ENCODE results near the gene SYK.

Gene SYK

DNA sequence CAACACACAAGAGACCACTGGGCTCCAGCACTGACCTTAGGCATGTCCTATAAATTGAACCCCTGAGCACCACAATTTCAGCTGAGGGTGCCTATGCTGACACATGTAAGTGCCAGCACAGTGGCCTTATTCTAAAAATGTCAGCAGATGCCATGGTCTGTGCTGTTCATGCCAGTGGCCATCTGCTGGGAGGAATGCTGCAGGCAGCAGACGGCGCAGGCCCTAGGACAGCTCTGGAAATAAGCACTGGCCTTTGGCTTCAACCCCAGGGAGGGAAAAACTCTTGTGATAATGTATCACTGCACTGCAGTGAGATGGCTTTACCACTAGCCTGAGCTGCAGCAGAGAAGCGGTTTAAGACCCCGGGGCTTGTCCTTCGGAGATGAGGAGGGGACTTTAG is 98.5 kb downstream of the SYK start:
- no peak for DNase-seq (ENCODE audit: low read depth)
- H3K4me3 ChIP-seq (ENCODE audit: low read depth, low read length) = no peak overlapping the region
- in situ Hi-C loops (cut with HindIII; ENCODE audit: low sequenced_read_pairs) = no loop called here
- TF ChIP-seq, protein P1, sequence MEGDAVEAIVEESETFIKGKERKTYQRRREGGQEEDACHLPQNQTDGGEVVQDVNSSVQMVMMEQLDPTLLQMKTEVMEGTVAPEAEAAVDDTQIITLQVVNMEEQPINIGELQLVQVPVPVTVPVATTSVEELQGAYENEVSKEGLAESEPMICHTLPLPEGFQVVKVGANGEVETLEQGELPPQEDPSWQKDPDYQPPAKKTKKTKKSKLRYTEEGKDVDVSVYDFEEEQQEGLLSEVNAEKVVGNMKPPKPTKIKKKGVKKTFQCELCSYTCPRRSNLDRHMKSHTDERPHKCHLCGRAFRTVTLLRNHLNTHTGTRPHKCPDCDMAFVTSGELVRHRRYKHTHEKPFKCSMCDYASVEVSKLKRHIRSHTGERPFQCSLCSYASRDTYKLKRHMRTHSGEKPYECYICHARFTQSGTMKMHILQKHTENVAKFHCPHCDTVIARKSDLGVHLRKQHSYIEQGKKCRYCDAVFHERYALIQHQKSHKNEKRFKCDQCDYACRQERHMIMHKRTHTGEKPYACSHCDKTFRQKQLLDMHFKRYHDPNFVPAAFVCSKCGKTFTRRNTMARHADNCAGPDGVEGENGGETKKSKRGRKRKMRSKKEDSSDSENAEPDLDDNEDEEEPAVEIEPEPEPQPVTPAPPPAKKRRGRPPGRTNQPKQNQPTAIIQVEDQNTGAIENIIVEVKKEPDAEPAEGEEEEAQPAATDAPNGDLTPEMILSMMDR (IDR thresholded peaks at IDR 0.05; ENCODE audit: low read depth, low read length, missing control alignments) = no peak

DNA sequence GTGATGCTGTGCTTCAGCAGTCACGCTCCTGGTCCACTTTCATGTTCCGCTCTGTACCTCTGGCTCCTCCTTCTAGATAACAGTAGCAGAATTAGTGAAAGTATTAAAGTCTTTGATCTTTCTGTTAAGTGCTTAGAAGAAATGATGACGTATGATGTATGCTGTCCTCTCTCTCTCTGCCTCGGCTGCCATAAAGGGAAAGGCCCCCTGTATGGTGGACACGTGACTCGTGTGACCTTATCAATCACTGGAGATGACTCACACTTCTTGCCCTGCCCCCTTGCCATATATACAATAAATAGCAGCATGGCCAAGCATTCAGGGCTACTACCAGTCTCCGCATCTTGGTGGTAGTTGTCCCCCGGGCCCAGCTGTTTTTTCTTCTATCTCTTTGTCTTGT is 100.3 kb downstream of the SYK start:
- DNase-seq (ENCODE audit: low read depth) = no peak
- TF ChIP-seq, protein P1 (IDR thresholded peaks at IDR 0.05; ENCODE audit: low read depth, low read length, missing control alignments) = no peak
- in situ Hi-C loops (cut with HindIII; ENCODE audit: low sequenced_read_pairs) = no loop called here
- no peak overlapping the region for H3K4me3 ChIP-seq (ENCODE audit: low read depth, low read length)

DNA sequence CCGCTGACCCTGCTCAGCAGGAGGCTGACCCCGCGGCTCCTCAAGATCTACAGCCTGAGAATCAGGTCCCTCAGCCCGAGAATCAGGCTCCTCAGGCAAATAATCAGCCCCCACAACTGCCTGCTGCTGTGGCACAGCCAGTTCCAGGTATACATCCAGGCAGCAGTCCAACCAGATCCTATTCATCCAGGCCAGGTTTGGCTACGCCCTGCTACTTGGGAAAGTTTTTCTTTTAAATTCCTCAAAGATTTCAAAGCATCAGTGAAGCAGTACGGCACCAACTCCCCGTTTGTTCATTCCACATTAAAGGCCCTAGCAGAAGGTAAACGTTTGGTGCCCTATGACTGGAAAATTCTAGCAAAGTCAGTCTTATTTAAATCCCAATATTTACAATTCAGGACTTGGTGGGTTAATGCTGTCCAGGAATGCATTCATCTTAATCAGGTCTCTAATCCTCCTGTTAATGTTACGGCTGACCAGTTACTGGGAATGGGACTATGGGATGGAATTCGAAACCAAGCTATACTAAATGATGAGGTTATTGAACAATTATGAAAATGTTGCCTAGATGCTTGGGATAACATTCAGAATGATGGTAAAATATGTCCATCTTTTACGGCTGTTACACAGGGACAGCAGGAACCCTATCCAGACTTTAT is 102.3 kb downstream of the SYK start:
- no peak for DNase-seq (ENCODE audit: low read depth)
- TF ChIP-seq, protein P1 (IDR thresholded peaks at IDR 0.05; ENCODE audit: low read depth, low read length, missing control alignments) = no peak
- in situ Hi-C loops (cut with HindIII; ENCODE audit: low sequenced_read_pairs) = no loop called here
- no peak overlapping the region for H3K4me3 ChIP-seq (ENCODE audit: low read depth, low read length)

DNA sequence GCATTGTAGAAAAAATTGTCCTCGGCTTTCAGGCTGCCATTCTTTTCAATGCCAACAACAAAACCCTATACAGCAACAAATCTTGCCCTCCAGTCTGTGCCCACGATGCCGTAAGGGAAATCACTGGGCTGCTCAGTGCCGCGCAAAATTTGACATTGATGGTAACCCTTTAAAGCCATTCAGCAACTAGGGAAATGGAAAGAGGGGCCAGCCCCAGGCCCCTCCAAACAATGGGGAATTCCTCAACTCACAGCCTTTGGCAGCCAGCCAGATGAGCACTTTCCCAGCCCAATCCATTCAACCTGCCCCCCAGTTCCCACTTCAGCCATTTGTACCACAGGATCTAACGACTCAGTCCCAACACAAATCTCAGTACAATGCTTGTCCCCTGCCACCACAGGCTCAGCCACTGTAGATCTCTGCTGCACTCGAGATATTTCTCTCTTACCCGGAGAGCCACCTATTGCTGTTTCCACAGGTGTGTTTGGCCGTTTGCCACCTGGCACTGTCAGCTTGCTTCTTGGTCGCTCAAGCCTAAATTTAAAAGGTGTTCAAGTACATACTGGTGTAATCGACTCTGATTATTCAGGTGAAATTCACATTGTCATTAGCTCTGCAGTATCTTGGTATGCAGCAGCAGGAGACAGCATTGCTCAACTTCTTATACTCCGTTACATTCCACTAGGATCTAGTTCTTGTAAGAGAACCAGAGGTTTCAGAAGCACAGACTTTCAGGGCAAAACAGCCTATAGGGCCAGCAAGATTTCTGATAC is 103.3 kb downstream of the SYK start:
- no peak overlapping the region for H3K4me3 ChIP-seq (ENCODE audit: low read depth, low read length)
- in situ Hi-C loops (cut with HindIII; ENCODE audit: low sequenced_read_pairs) = no loop called here
- no peak for DNase-seq (ENCODE audit: low read depth)
- TF ChIP-seq, protein P1 (IDR thresholded peaks at IDR 0.05; ENCODE audit: low read depth, low read length, missing control alignments) = no peak

DNA sequence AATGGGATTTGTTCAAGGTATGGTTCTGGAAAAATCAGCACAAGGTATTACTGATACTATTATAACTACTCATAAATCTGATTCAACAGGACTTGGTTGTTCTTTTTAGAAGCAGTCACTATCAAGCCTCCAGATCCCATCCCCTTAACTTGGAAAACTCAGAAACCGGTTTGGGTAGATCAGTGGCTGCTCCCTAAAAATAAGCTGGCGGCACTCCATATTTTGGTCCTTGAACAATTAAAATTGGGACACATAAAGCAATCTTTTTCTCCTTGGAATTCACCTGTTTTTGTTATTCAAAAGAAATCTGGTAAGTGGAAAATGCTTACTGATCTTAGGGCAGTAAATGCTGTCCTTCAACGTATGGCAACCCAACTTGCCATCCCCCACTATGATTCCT is 104.2 kb downstream of the SYK start:
- TF ChIP-seq, protein P1 (IDR thresholded peaks at IDR 0.05; ENCODE audit: low read depth, low read length, missing control alignments) = no peak
- in situ Hi-C loops (cut with HindIII; ENCODE audit: low sequenced_read_pairs) = no loop called here
- no peak overlapping the region for H3K4me3 ChIP-seq (ENCODE audit: low read depth, low read length)
- DNase-seq (ENCODE audit: low read depth) = no peak

DNA sequence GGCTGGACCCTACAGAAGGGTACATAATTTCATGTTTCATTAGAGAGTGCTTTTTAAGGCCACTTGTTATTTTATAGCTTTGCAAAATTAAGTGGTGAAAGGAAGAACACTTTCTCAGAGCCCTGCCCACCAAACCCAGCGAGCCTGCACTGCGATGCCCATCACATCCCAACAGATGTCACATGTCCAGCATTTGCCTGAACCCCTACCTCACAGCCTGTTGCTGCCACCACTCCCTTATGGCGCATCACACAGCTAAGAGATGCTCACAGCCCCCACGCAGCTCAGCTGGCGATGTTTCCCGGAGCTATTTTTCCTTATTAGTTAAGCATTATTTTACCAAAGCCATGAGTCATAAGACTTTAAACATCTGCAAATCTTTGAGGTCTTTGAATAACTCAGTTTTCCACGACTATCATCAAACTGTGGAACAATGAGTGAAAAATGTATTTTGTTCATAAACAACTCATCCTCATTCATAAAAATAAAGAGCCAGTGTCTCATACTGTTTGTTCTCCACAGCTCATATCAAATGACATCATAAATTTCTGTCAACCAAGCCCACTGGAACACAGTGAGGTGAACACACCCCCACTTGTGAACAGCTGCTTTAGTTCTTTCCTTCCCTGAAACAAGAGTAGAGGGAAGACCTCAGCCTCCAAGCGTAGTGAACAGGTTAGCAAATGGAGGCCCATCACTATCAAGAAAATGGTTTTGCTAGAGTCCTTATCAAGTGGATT is 104.9 kb downstream of the SYK start:
- DNase-seq (ENCODE audit: low read depth) = no peak
- in situ Hi-C loops (cut with HindIII; ENCODE audit: low sequenced_read_pairs) = no loop called here
- H3K4me3 ChIP-seq (ENCODE audit: low read depth, low read length) = no peak overlapping the region
- TF ChIP-seq, protein P1 (IDR thresholded peaks at IDR 0.05; ENCODE audit: low read depth, low read length, missing control alignments) = no peak
